HFFc6 (cell line): ENCODE data around the gene DRGX. TPM values are rescaled to one million over a fixed set of nuclear protein-coding genes. Genes with fewer than 3 reads are reported as not detected.

ENCODE experiments used
- DNase-seq: peaks from one replicate; pipeline ENCODE4 v3.0.0-alpha.2; 2018
- H3K27ac Mint-ChIP-seq: 2 replicates; pipeline ENCODE4 v1.8.0; 2020; ENCODE audit warnings: mild to moderate bottlenecking, mixed read lengths
- H3K27me3 Mint-ChIP-seq: 2 replicates; pipeline ENCODE4 v1.8.0; 2021; ENCODE audit warnings: mild to moderate bottlenecking, moderate library complexity, mixed read lengths; ENCODE audit not compliant: insufficient read depth
- H3K36me3 Mint-ChIP-seq: 2 replicates; pipeline ENCODE4 v1.8.0; 2021; ENCODE audit warnings: low read depth, mixed read lengths
- H3K4me1 Mint-ChIP-seq: 2 replicates; pipeline ENCODE4 v1.8.0; 2020; ENCODE audit warnings: low read depth, mixed read lengths
- H3K4me3 Mint-ChIP-seq: 2 replicates; pipeline ENCODE4 v1.8.0; 2020; ENCODE audit warnings: mild to moderate bottlenecking, moderate library complexity, mixed read lengths
- H3K9me3 Mint-ChIP-seq: 2 replicates; pipeline ENCODE4 v1.8.0; 2020; ENCODE audit warnings: mild to moderate bottlenecking, mixed read lengths
- total RNA-seq, 6 experiments: library from RNA; stranded (reverse); fragmentation: NEBNext Ultra II Directional; extraction: Animal tissue kit (Norgen Biotek cat#: 25700); gene quantifications; 2 replicates in 1 of 6; 3 replicates in 5 of 6; pipeline ENCODE4 v1.2.3, GENCODE V29; 2021
- TF ChIP-seq, protein P1 (sequence below): fragments of 200-600 bp; sonication (generic); IDR thresholded peaks from 2 replicates; pipeline ENCODE4 v1.5.0; 2021; ENCODE audit warnings: antibody characterized with exemption, mild to moderate bottlenecking

DRGX gene
- total RNA-seq, 6 experiments from 2014 or later, result 0.10 to 0.35 (median 0.14) TPM; not detected in 1

DNA sequence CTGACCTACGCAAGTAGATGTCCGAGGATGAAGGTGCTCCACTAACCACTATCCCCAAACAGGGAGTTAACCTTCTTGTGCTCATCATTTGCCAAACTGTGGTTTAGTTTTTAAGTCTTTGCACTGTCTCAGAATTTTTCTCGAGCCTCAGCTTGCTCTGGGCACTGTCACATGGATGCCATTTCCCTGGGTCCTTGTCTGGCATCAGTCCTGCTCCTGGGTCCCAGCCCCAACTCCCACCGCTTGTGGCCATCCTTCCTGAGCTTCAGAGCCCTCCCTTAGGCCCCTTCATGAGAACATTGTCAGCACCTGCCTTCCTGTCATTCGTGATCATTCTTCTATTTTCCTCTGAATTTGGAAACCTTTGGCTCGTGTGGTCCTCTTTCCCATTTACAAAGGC is 63.1 kb downstream of the DRGX start:
- TF ChIP-seq, protein P1, sequence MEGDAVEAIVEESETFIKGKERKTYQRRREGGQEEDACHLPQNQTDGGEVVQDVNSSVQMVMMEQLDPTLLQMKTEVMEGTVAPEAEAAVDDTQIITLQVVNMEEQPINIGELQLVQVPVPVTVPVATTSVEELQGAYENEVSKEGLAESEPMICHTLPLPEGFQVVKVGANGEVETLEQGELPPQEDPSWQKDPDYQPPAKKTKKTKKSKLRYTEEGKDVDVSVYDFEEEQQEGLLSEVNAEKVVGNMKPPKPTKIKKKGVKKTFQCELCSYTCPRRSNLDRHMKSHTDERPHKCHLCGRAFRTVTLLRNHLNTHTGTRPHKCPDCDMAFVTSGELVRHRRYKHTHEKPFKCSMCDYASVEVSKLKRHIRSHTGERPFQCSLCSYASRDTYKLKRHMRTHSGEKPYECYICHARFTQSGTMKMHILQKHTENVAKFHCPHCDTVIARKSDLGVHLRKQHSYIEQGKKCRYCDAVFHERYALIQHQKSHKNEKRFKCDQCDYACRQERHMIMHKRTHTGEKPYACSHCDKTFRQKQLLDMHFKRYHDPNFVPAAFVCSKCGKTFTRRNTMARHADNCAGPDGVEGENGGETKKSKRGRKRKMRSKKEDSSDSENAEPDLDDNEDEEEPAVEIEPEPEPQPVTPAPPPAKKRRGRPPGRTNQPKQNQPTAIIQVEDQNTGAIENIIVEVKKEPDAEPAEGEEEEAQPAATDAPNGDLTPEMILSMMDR, result no peak
- Mint-ChIP-seq H3K36me3 (no peaks in the 10 kb centered on the region), H3K27me3 (peaks cover 28% of the 10 kb centered on the region), H3K27ac (no peak overlapping the region), H3K4me1 (no peaks in the 10 kb centered on the region), H3K4me3 (no peak overlapping the region), H3K9me3 (no peaks in the 10 kb centered on the region)
- DNase-seq, result no peak

DNA sequence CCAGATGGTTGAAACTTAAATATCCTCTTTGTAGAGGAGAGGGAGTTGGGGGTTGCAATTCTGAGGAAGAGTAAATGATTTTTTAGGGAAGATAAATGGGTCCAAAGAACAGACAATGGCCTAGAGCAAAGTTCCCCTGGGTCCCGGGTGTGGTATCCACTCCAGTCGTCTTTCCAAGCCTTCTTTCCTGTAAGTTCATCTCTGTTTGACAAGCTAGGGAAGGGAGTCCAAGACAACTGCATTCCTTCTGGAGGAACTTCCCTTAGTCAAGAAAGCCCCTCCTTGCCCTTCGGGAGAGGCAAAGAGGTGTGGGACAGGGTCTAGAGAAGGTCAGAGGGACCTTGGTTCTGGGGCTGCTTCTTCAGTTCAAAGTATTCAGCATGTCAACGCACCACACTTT is 63.6 kb downstream of the DRGX start:
- Mint-ChIP-seq H3K36me3 (no peaks in the 10 kb centered on the region), H3K4me1 (no peaks in the 10 kb centered on the region), H3K4me3 (no peak overlapping the region), H3K27ac (no peak overlapping the region), H3K9me3 (no peaks in the 10 kb centered on the region), H3K27me3 (peaks cover 32% of the 10 kb centered on the region)
- TF ChIP-seq, protein P1, result no peak
- DNase-seq, result no peak

DNA sequence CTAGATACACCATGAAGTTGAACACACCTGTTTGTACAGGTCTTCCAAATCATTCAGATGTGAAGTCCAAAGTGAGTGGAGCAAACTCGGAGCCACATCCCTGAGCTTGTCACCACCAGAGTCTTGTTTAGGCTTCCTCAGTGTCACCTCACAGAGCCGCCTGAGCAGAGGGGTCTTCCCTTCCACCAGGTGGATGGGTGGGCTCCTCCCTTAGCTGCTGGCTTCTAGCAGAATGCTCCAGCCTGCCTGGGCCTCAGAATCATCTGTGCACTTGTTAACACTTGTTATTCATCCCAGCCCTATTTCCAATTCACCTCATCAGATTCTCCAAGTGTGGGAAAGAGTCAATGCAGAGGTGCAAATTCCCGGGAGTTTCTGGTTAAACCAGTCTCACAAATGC is 64.5 kb downstream of the DRGX start:
- H3K4me1 Mint-ChIP-seq, result no peaks in the 10 kb centered on the region
- no peak overlapping the region for H3K27ac Mint-ChIP-seq
- no peak overlapping the region for H3K4me3 Mint-ChIP-seq
- H3K27me3 Mint-ChIP-seq, result peaks cover 34% of the 10 kb centered on the region
- H3K36me3 Mint-ChIP-seq, result no peaks in the 10 kb centered on the region
- TF ChIP-seq, protein P1, result no peak
- no peaks in the 10 kb centered on the region for H3K9me3 Mint-ChIP-seq
- no peak for DNase-seq

DNA sequence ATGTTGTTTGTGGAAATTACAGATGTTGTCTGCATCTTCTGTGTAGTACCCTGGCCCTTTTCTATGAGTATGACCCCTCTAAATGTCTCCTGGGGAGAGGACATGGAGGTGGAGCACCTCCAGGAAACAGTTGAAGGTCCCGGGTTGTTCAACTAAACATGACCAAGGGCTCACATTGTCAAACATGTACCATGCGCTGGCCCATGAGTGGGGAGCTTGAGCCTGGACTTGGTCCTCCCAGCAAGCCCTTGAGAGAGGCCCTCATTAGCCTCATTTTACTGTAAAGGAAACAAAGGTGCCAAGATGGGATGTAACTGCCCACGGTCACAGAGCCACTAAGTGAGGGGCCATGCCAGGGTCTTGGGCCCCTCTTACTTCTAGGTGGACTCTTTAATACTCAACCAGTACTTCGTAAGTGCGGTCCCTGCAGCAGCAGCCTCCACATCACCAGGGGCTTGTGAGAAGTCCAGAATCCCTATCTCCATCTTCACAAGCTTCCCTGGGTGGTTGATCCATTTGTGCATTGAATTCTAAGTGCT is 65.7 kb downstream of the DRGX start:
- no peaks in the 10 kb centered on the region for H3K9me3 Mint-ChIP-seq

DNA sequence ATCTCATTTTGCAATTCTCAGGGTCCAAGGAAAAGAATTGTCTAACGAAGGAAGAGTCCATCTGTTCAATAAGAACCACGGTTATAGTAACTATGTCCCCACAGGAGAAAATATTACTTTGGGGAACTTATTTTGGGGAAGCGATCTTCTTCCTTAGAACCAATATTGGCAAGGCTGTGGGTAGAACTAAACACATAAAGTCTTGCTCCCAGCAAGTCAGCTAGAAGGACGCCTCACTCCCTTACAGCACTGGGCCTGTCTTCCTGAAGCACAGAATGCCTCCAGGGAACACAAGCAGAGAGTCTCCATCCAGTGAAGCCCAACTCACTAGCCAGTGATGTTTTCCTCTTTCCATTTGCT is 66.8 kb downstream of the DRGX start:
- TF ChIP-seq, protein P1, result no peak

More for the DNA sequence above, 65.7 kb downstream of the DRGX start:
- H3K36me3 Mint-ChIP-seq, result no peaks in the 10 kb centered on the region
- H3K4me3 Mint-ChIP-seq, result no peak overlapping the region
- DNase-seq, result no peak
- H3K27ac Mint-ChIP-seq, result no peak overlapping the region
- no peaks in the 10 kb centered on the region for H3K4me1 Mint-ChIP-seq
- TF ChIP-seq, protein P1, result no peak
- H3K27me3 Mint-ChIP-seq, result peaks cover 37% of the 10 kb centered on the region

More for the DNA sequence above, 66.8 kb downstream of the DRGX start:
- peaks cover 46% of the 10 kb centered on the region for H3K27me3 Mint-ChIP-seq
- no peaks in the 10 kb centered on the region for H3K36me3 Mint-ChIP-seq
- H3K4me1 Mint-ChIP-seq, result no peaks in the 10 kb centered on the region
- no peak overlapping the region for H3K4me3 Mint-ChIP-seq
- no peak for DNase-seq
- no peaks in the 10 kb centered on the region for H3K9me3 Mint-ChIP-seq
- H3K27ac Mint-ChIP-seq, result no peak overlapping the region
